Neural cell (in vitro differentiated cells): ENCODE results near the gene EXOC4. TPM values are rescaled to one million over a fixed set of nuclear protein-coding genes. Genes with fewer than 3 reads are reported as not detected.

Source experiments
- H2AFZ ChIP-seq: fragments of 200-600, 300-800 bp; sonication (generic), shearing (Covaris generic); 2 replicates; pipeline ENCODE4 v1.6.0; 2014; ENCODE audit warnings: low read depth, mild to moderate bottlenecking, antibody characterized with exemption, low read length, moderate library complexity
- H3F3A ChIP-seq: fragments of 200-600 bp; shearing (Covaris generic); 2 replicates; pipeline ENCODE4 v1.6.1; 2016; ENCODE audit warnings: mild to moderate bottlenecking, moderate library complexity, mixed read lengths, antibody characterized with exemption, low read length; ENCODE audit not compliant: insufficient read depth, poor library complexity, severe bottlenecking
- H3K27ac ChIP-seq: fragments of 200-600, 300-800 bp; sonication (generic), shearing (Covaris generic); 2 replicates; pipeline ENCODE4 v1.5.1; 2014; ENCODE audit warnings: mild to moderate bottlenecking, low read length, moderate library complexity
- H3K27me3 ChIP-seq: fragments of 300-800, 200-600 bp; sonication (generic), shearing (Covaris generic); 2 replicates; pipeline ENCODE4 v1.6.0; 2014; ENCODE audit warnings: mild to moderate bottlenecking, low read depth, low read length, moderate library complexity; ENCODE audit not compliant: insufficient read depth
- H3K36me3 ChIP-seq: fragments of 300-800, 200-600 bp; sonication (generic), shearing (Covaris generic); 2 replicates; pipeline ENCODE4 v1.5.1; 2014; ENCODE audit warnings: mild to moderate bottlenecking, antibody characterized with exemption, low read length, moderate library complexity; ENCODE audit not compliant: insufficient read depth
- H3K4me2 ChIP-seq: fragments of 300-800, 200-600 bp; sonication (generic), shearing (Covaris generic); 2 replicates; pipeline ENCODE4 v1.6.0; 2014; ENCODE audit warnings: mild to moderate bottlenecking, low read length
- H3K4me3 ChIP-seq: fragments of 300-800, 200-600 bp; sonication (generic), shearing (Covaris generic); 2 replicates; pipeline ENCODE4 v1.5.1; 2014; ENCODE audit warnings: mild to moderate bottlenecking, low read length, moderate library complexity
- H3K79me2 ChIP-seq: fragments of 200-600 bp; shearing (Covaris generic); replicated peaks from 2 replicates; pipeline ENCODE4 v1.6.0; 2014; ENCODE audit warnings: mild to moderate bottlenecking, low read length, moderate library complexity; ENCODE audit not compliant: insufficient read depth
- H3K9ac ChIP-seq: fragments of 300-800, 200-600 bp; sonication (generic), shearing (Covaris generic); 2 replicates; pipeline ENCODE4 v1.6.1; 2016; ENCODE audit warnings: mild to moderate bottlenecking, low read length, mixed read lengths
- H3K9me2 ChIP-seq: fragments of 200-600 bp; shearing (Covaris generic); 2 replicates; pipeline ENCODE4 v1.6.1; 2016; ENCODE audit warnings: mild to moderate bottlenecking, low read length, mixed read lengths; ENCODE audit not compliant: insufficient read depth
- H3K9me3 ChIP-seq: fragments of 200-600, 300-800 bp; sonication (generic), shearing (Covaris generic); 2 replicates; pipeline ENCODE4 v1.6.1; 2016; ENCODE audit warnings: mild to moderate bottlenecking, mixed run types, low read length, moderate library complexity, mixed read lengths
- H4K20me1 ChIP-seq: fragments of 200-600 bp; shearing (Covaris generic); 2 replicates; pipeline ENCODE4 v1.6.1; 2016; ENCODE audit warnings: mild to moderate bottlenecking, mixed run types; ENCODE audit not compliant: insufficient read depth
- CTCF ChIP-seq: fragments of 450-650 bp; IDR thresholded peaks from 2 replicates; pipeline ENCODE4 v1.5.1; 2014; ENCODE audit warnings: antibody characterized with exemption, mild to moderate bottlenecking, moderate library complexity; ENCODE audit not compliant: poor library complexity, severe bottlenecking
- EP300 ChIP-seq: fragments of 450-650 bp; conservative IDR thresholded peaks from 2 replicates; pipeline ENCODE4 v1.6.1; 2014; ENCODE audit warnings: antibody characterized with exemption, mild to moderate bottlenecking, moderate library complexity; ENCODE audit not compliant: poor library complexity, severe bottlenecking
- EZH2 ChIP-seq: fragments of 200-600, 300-800 bp; shearing (Covaris generic), sonication (generic); IDR thresholded peaks from 2 replicates; pipeline ENCODE4 v1.6.1; 2014; ENCODE audit warnings: antibody characterized with exemption, low read length, borderline replicate concordance, mild to moderate bottlenecking; ENCODE audit not compliant: insufficient read depth, poor library complexity, severe bottlenecking
- MXI1 ChIP-seq: fragments of 450-650 bp; conservative IDR thresholded peaks from 2 replicates; pipeline ENCODE4 v1.6.1; 2014; ENCODE audit warnings: antibody characterized with exemption, mild to moderate bottlenecking; ENCODE audit not compliant: poor library complexity, severe bottlenecking
- POLR2AphosphoS5 ChIP-seq: IDR thresholded peaks from 2 replicates; pipeline ENCODE4 v1.6.1; 2012
- RAD21 ChIP-seq: fragments of 450-650 bp; conservative IDR thresholded peaks from 2 replicates; pipeline ENCODE4 v1.6.1; 2014; ENCODE audit warnings: antibody characterized with exemption, mild to moderate bottlenecking, moderate library complexity
- REST ChIP-seq: IDR thresholded peaks from 2 replicates; pipeline ENCODE4 v1.6.1; 2012; ENCODE audit warnings: borderline replicate concordance
- SMC3 ChIP-seq: fragments of 450-650 bp; conservative IDR thresholded peaks from 2 replicates; pipeline ENCODE4 v1.6.1; 2014; ENCODE audit warnings: antibody characterized with exemption, mild to moderate bottlenecking, moderate library complexity; ENCODE audit not compliant: poor library complexity
- TAF1 ChIP-seq: IDR thresholded peaks from 2 replicates; pipeline ENCODE4 v1.6.1; 2012; ENCODE audit warnings: low read depth
- polyA plus RNA-seq: library from polyadenylated mRNA; depleted of rRNA; stranded (reverse); fragments of >200 nt; gene quantifications from 2 replicates; pipeline ENCODE4 v1.2.3, GENCODE V29; 2014

EXOC4 gene
- polyA plus RNA-seq, 1 donor from 2014 or later = 36.5 TPM

DNA sequence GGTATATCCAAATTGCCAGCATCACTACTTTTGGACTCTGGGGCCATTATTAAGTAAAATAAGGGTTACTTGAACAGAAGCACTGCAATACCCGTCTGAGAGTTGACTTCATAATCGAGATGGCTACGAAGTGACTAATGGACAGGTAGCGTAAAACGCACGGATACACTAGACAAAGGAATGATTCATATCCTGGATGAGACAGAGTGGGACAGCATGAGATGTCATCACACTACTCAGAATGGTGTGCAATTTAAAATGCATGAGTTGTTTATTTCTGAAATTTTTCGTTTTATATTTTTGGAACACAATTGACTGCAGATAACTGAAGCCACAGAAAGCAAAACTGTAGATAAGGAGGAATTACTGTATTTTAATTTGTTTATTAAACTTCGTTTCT is 452.7 kb downstream of the EXOC4 start:
- Histone ChIP-seq H3K27ac (no peak overlapping the region), H3K4me2 (no peak overlapping the region), H2AFZ (no peak overlapping the region), H4K20me1 (no peaks in the 10 kb centered on the region), H3K36me3 (no peaks in the 10 kb centered on the region), H3K27me3 (no peaks in the 10 kb centered on the region), H3K4me3 (no peak overlapping the region), H3K9me2 (no peaks in the 10 kb centered on the region), H3K9me3 (no peaks in the 10 kb centered on the region), H3F3A (peaks cover 2% of the 10 kb centered on the region), H3K79me2 (no peaks in the 10 kb centered on the region), H3K9ac (no peak overlapping the region)
- TF ChIP-seq SMC3 = no peak
- TF ChIP-seq RAD21 = no peak
- TF ChIP-seq EZH2 = no peak
- TF ChIP-seq MXI1 = no peak
- TF ChIP-seq POLR2AphosphoS5 = no peak
- TF ChIP-seq CTCF = no peak
- no peak for TF ChIP-seq REST
- no peak for TF ChIP-seq TAF1
- TF ChIP-seq EP300 = peak; percentile 24

- no peak for TF ChIP-seq REST
- TF ChIP-seq EZH2 = no peak
- TF ChIP-seq EP300 = no peak
- TF ChIP-seq CTCF = no peak
- no peak for TF ChIP-seq POLR2AphosphoS5
- TF ChIP-seq RAD21 = no peak
- no peak for TF ChIP-seq SMC3
- TF ChIP-seq MXI1 = no peak
- TF ChIP-seq TAF1 = no peak
- H3K9me3 ChIP-seq = no peaks in the 10 kb centered on the region
- no peak overlapping the region for H3K27ac ChIP-seq
- H4K20me1 ChIP-seq = no peaks in the 10 kb centered on the region
- no peak overlapping the region for H3K9ac ChIP-seq
- no peak overlapping the region for H3K4me2 ChIP-seq
- no peak overlapping the region for H2AFZ ChIP-seq
- H3K4me3 ChIP-seq = no peak overlapping the region
- no peaks in the 10 kb centered on the region for H3K36me3 ChIP-seq
- no peaks in the 10 kb centered on the region for H3K27me3 ChIP-seq
- no peaks in the 10 kb centered on the region for H3K79me2 ChIP-seq
- H3K9me2 ChIP-seq = no peaks in the 10 kb centered on the region
- peaks cover 2% of the 10 kb centered on the region for H3F3A ChIP-seq
Observed at GRCh38 chr7:133706016-133706415, 453.1 kb downstream of the EXOC4 start.
